OCI-M1 (cell line): ENCODE measurements around the gene ADAMTS19.
"Not testable (repeated sequence)": the region's sequence is repeated elsewhere in the genome, so short reads cannot be mapped to it uniquely, and the experiment has no call there.

ENCODE experiments used
- DNase-seq: peaks from one replicate; lab custom pipeline; 2025; lab: John Stamatoyannopoulos, UW

Gene ADAMTS19

GRCh38 chr5:129477532-129477931, 17.4 kb downstream of the ADAMTS19 start:
- DNase-seq = no peak

GRCh38 chr5:129481161-129481560, 21.1 kb downstream of the ADAMTS19 start:
- DNase-seq = no peak

GRCh38 chr5:129496421-129496820, 36.3 kb downstream of the ADAMTS19 start:
- no peak for DNase-seq

DNA sequence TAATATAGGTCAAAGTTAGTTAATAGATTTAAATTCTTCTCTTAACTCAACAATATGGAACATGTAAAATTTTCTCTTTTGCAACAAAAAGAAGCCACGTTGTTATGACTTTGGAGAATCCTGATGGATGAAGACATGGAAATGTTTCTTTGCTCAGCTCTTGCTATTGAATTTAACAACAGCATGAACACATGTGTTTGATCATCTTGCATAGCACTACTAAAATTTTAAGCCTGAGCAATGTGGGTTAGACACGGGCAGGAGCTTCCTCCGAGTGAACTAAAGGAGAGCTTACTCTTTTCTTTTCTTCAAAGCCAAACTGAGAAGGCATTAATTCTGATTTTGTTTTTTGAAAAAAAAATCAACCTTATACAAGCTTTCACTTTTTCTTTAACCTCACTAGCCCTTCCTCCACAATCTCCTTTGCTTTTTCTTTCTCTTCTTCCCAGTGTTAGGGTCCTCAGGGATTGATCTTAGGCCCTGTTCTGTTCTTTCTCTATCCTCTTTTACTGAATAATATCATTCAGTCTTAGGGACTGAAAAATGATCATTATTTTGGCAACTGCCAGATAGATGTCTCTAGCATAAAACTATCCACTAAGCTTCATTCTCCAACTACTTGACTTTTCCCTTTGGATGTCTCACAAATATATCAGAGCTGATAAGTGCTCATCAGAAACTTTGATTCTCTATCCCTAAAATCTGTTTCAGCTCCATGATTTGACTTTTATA, 36.9 kb downstream of the ADAMTS19 start:
- DNase-seq = no peak

GRCh38 chr5:129499208-129499852, 39.2 kb downstream of the ADAMTS19 start:
- DNase-seq = peak; percentile 9

GRCh38 chr5:129500101-129500500, 40.0 kb downstream of the ADAMTS19 start:
- DNase-seq = no peak

- no peak for DNase-seq
Measured at GRCh38 chr5:129506086-129506485, 46.0 kb downstream of the ADAMTS19 start.

- no peak for DNase-seq
Measured at GRCh38 chr5:129506950-129507349, 46.9 kb downstream of the ADAMTS19 start.

GRCh38 chr5:129507527-129507926, 47.4 kb downstream of the ADAMTS19 start:
- DNase-seq = no peak

DNA sequence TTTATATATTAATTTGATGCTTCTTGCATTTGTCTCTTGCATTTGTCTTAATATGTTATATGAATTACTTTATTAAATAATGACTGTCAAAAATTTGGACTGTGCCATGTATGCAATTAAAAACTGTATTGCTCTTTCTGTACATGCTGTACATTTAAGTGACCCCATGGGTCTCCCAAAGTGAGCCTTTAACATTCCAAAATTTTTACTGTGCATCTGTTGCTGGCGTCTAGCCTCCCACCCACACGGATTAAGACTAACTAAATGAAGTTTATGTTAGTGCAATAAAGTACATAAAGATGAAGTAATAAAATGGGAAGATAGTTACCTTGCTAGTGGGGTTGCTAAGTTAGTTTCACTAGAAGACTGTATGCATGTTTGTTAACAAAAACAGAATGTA, 48.5 kb downstream of the ADAMTS19 start:
- DNase-seq = no peak

- no peak for DNase-seq
Measured at GRCh38 chr5:129509363-129509975, 49.4 kb downstream of the ADAMTS19 start.

DNA sequence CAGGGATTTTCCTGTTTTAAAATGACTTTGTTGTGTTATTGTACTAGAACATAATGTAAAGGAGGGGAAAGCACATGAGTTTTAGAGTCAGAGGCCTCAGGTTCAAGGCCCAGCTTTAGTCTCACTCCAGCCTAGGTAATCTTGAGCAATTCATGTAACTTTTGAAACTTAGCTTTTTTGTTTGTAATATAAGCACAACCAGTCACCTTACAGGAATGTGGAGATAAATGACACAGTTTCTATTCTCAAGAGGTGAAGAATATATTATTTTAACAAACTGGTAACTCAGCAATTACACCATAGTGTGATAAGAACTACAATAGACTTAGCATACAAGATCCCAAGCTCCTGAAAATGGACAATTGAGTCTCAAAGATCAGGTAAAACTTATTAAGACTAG, 51.2 kb downstream of the ADAMTS19 start:
- no peak for DNase-seq

DNA sequence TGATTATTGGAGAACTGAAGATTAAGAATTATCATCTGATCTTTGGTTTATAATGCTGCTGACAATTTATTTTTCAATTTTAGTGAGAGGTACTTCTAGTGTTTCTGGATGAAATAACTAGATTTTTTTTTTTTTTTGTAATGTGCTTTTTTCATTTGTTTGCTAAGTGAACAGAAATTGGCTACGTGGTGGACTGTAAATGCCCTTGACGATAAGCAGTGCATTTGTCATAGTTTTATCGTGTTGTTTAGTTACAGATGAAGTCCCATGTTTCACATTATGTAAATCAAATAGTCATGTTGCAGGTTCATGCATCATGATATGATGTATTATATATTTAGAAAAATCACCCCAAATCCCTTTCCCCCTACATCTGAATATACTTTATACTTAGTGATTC, 81.0 kb downstream of the ADAMTS19 start:
- DNase-seq = no peak

DNA sequence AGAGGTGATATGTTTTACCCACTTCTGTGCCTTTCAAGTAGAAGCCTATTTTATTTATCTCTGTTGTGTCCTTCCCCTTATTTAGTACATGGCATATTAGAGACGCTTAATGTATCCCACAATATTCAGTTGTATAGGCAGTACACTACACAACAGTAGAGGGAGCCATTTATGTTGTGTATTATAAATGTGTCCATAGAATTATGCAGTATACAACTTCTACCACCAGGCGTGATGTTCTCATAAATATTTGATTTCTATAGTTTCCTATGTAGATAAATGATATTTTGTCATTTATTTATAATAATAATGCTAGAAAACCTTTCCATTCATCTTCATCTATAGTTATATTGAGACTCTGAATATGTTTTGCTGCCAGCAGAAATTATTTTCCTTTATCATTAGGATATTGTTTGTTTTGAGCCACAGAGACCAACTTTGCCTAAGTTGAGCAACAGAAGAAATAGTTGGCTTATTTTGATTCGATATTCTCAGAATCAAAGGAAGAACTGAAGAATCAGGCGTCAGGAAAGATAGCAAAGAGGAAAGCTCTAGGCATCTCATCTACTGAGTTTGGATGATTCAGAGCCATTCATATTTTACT, 81.7 kb downstream of the ADAMTS19 start:
- peak; percentile 72 for DNase-seq

DNA sequence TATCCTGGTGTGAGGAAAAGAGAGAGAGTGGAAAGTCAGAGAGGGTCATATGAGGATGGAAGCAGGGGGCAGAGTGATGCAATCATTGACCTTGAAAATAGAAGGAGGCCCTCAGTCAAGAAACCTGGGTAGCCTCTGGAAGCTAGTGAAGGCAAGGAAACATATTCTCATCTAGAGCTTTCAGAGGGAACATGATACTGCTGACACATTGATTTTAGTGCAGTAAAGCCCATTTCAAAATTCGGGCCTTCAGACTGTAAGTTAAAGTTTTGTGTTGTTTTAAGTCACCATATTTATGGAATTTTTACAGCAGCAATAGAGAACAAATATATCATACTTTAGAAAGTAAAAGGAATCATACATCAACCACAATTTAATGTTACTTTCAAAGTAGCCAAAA, 87.0 kb downstream of the ADAMTS19 start:
- no peak for DNase-seq

DNA sequence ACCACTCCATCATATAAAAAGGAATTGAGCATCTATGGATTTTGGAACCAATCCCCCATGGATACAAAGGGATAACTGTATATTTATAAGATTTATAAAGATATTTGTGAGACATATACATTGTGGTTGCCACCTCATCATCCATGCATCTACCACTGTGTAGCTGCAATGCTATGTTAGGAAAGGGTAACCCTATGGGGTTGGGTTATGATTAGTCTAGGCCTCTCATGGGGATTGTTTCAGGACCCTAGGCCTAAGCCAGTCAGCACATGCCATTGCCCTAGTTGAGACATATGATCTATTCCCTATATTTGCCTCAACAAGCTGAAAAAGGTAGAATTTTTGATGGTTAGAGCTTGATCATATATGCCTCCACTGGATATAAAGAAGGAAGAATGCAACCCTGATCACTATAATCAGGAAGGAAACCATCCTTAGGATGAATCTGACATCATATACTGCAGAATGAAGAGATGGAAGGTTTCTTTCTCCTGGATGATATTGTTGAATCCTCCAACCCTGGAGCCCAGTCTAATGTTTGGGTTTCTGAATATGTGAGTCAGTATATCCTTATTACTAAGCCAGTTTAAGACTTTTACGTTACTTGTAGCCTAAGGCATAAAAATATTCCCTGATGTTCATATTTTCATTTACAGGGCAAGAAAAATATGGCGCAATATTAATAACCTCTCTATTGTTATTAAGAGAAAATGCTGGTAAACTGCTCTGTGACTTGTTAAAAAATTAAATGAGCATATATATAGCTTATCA, 94.2 kb downstream of the ADAMTS19 start:
- no peak for DNase-seq

GRCh38 chr5:129563585-129563984, 103.5 kb downstream of the ADAMTS19 start:
- DNase-seq = no peak

GRCh38 chr5:129569295-129569694, 109.2 kb downstream of the ADAMTS19 start:
- no peak for DNase-seq

- DNase-seq = no peak
Measured at GRCh38 chr5:129572060-129572459, 112.0 kb downstream of the ADAMTS19 start.

- not testable (repeated sequence) for DNase-seq
Measured at GRCh38 chr5:129584496-129584895, 124.4 kb downstream of the ADAMTS19 start.

DNA sequence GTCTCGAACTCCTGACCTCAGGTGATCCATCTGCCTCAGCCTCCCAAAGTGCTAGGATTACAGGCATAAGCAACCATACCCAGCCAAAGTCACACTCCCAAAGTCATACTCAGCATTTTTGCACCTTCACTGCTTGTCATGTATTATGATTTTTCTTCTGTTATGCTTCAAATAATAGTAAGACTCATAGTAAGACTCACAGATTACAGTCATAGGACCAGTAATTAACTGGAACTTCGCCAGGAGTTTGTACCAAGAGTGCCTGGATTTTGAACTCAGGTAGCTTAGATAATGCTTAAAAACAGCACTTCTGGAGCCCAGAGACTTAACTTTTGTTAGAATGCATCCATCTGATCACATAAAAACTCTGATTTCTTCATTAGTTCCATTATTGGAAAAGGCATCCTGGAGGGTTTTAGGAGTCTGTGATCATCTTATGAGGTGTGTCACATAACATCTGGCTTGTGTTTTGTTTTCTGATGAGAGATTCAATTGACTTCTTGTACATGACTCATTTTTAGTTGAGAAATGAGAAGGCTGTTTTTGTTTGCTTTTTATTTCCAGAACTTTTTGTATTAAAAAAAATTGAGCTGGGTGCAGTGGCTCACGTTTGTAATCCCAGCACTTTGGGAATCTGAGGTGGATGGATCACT, 131.5 kb downstream of the ADAMTS19 start:
- no peak for DNase-seq

DNA sequence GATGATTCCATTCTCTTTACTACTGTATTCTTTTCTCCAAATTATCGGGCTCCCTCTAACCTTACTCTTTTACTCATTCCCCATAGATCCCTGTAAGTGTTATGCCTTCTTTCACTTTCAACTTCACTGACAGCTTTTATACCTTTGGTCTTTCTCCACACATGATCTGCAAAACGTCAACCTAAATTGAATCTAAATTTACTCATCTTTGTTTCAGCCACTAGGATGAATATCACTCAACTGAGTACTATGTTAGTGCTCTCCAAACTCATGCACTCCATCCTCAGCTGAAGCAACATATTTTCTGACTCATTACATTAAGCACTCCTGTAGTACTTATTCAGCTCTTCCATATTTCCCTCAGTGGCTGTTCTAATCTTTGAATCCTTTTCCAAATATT, 133.4 kb downstream of the ADAMTS19 start:
- DNase-seq = no peak
